Kidney (tissue), 14 donors: ENCODE results near the gene DUSP16. TPM values are rescaled to one million over a fixed set of nuclear protein-coding genes. Genes with fewer than 3 reads are reported as not detected.

Experiments used
- DNase-seq, 5 donors: peaks; one replicate each; pipeline ENCODE4 v3.0.0-alpha.2; 2013 to 2020
- FAIRE-seq: peaks from 2 replicates; lab custom pipeline; 2012; peaks lifted over from hg19 to GRCh38; lab: Jason Lieb, UNC
- H3K27ac ChIP-seq, 2 donors: one replicate each; pipeline ENCODE4 v1.7.0; 2013; ENCODE audit warnings: low read depth in 2 of 2, low read length in 2 of 2, inconsistent platforms in 1 of 2
- H3K27me3 ChIP-seq: one replicate; pipeline ENCODE4 v1.7.1; 2013; ENCODE audit warnings: low read length, inconsistent platforms; ENCODE audit not compliant: control insufficient read depth, insufficient read depth
- H3K36me3 ChIP-seq, 3 donors: one replicate each; pipeline versions ENCODE4 v1.7.0 to v1.7.1; 2013; ENCODE audit warnings: low read length in 3 of 3, control low read depth in 1 of 3, inconsistent platforms in 1 of 3; ENCODE audit not compliant: insufficient read depth in 3 of 3, control insufficient read depth in 2 of 3
- H3K4me1 ChIP-seq, 3 donors: one replicate each; pipeline versions ENCODE4 v1.7.0 to v1.7.1; 2013; ENCODE audit warnings: low read length in 3 of 3, inconsistent platforms in 1 of 3, low read depth in 1 of 3; ENCODE audit not compliant: control insufficient read depth in 2 of 3, insufficient read depth in 2 of 3
- H3K4me3 ChIP-seq, 3 donors: one replicate each; pipeline versions ENCODE4 v1.7.0 to v1.8.1; 2013; ENCODE audit warnings: low read length in 3 of 3, control low read depth in 1 of 3, inconsistent platforms in 1 of 3
- H3K9ac ChIP-seq, 3 donors: one replicate each; pipeline versions ENCODE4 v1.7.0 to v1.7.1; 2013; ENCODE audit warnings: low read length in 3 of 3, control low read depth in 1 of 3, inconsistent platforms in 1 of 3
- H3K9me3 ChIP-seq, 3 donors: one replicate each; pipeline versions ENCODE4 v1.7.0 to v1.7.1; 2013; ENCODE audit warnings: low read length in 3 of 3, control low read depth in 1 of 3, inconsistent platforms in 1 of 3; ENCODE audit not compliant: control insufficient read depth in 2 of 3, insufficient read depth in 1 of 3
- intact Hi-C: fragments of 100-400 bp; cut with DNase I; formaldehyde crosslinking; loops from one replicate; pipeline ENCODE4 v1.11.1; 2022
- polyA plus RNA-seq: library from polyadenylated mRNA; stranded (reverse); fragments of 350-450 nt; fragmentation: Illumina TruSeq; extraction: RNeasy Lipid Tissue Mini Kit (QIAGEN cat#74804); gene quantifications from one replicate; pipeline ENCODE4 v1.2.3, GENCODE V29; 2014; ENCODE audit warnings: low read depth, low replicate concordance; ENCODE audit not compliant: insufficient read depth
- total RNA-seq: library from RNA; stranded (reverse); fragmentation: NEBNext Ultra II Directional; extraction: Animal tissue kit (Norgen Biotek cat#: 25700); gene quantifications from one replicate; pipeline ENCODE4 v1.2.1, GENCODE V29; 2021
- TF ChIP-seq, protein P1 (sequence below): IDR thresholded peaks from 3 replicates; pipeline ENCODE4 v1.5.1; 2012; ENCODE audit warnings: mild to moderate bottlenecking, moderate library complexity, borderline replicate concordance; ENCODE audit not compliant: insufficient read depth; ENCODE audit errors: extremely low read depth
- donor health status: control.
- donor health status: control.
- donor health status: control.
- donor health status: control.
- donor health status: control.
- donor health status: DM: yes; HTN: yes; CAD: no.
- donor health status: Normal renal cell carcinoma (clear cell type).

Gene DUSP16
- total and polyA plus RNA-seq, 2 donors from 2014 or later, result 6.6 to 27.4 TPM

DNA sequence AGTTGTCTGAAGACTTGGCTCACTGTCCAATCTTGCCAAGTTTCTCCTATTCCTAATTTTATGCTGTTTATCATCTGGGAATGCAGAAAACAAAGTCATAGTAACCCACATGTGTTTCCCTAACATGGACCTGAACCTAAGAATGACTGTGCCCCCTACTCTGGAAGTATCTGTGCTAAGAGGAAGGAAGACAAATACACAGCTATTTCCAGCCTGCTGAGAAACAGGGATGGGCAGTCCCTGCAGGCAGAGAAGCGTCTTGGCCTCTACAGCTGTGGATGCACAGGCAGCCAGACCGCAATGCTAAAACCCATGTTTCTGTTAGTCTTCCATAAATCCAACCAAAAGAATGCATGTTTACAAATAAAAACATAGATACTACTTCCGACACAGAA is 56.2 kb downstream of the DUSP16 start:
- TF ChIP-seq, protein P1, sequence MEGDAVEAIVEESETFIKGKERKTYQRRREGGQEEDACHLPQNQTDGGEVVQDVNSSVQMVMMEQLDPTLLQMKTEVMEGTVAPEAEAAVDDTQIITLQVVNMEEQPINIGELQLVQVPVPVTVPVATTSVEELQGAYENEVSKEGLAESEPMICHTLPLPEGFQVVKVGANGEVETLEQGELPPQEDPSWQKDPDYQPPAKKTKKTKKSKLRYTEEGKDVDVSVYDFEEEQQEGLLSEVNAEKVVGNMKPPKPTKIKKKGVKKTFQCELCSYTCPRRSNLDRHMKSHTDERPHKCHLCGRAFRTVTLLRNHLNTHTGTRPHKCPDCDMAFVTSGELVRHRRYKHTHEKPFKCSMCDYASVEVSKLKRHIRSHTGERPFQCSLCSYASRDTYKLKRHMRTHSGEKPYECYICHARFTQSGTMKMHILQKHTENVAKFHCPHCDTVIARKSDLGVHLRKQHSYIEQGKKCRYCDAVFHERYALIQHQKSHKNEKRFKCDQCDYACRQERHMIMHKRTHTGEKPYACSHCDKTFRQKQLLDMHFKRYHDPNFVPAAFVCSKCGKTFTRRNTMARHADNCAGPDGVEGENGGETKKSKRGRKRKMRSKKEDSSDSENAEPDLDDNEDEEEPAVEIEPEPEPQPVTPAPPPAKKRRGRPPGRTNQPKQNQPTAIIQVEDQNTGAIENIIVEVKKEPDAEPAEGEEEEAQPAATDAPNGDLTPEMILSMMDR, result no peak
- intact Hi-C loops, result no loop called here
- no peaks in the 10 kb centered on the region for H3K27me3 ChIP-seq
- peak overlapping the region; percentile 22 to 71 for H3K27ac ChIP-seq
- DNase-seq (peak in 2 of 5 donors; percentile 38 to 76), FAIRE-seq (no peak)
- H3K9me3 ChIP-seq, result no peaks in the 10 kb centered on the region
- no peak overlapping the region for H3K9ac ChIP-seq
- H3K4me1 ChIP-seq, result peaks cover 0 to 20% (median 7%) of the 10 kb centered on the region in 3 donors
- H3K4me3 ChIP-seq, result no peak overlapping the region
- no peaks in the 10 kb centered on the region for H3K36me3 ChIP-seq

DNA sequence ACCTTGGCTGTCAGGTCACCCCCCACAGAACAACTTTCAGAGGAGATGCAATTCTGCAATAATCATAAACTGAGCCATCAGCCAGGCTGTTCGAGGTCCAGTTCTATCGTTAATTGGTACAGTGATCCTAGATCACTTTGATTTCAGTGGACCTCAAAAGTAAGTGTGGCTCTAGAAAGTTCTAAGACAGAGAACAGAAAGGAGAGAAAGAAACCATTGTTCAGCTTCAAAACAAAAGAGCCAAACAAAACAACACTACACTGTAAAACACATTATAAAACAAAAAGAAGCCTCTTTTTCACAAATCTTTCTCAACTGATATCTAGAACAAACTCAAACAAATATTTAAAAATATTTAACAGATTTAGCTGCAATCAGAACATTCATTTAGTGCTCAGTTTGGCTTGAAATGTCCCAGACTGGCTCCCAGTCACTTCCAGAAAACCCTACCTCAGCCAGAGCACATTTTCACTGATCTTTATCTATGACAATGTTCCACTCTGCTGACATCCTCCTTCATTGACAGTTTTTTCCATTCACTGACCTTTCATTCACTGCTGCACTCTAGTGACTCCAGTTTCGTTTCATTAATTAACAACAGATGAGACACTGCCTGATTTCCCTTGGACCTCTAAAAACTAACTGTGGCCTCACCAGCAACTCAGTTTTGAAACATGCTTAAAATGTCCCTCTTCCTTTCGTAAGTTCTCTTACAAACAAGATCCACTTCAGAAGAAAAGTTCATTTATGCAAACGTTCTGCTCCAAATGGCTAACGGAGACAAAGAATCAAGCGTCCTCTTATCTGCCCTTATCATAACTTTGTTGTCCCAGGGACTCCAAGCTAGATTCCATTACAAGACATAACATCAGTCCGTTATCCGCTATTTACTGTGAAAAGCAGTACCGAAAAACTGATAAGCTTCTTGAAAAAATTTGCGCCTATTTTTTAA is 56.8 kb downstream of the DUSP16 start:
- no peaks in the 10 kb centered on the region for H3K9me3 ChIP-seq
- H3K27ac ChIP-seq, result peak overlapping the region; percentile 29 to 71
- peak in 2 of 5 donors; percentile 52 to 67 for DNase-seq
- peak overlapping the region in 2 of 3 donors; percentile 24 to 33 for H3K4me3 ChIP-seq
- no peak overlapping the region for H3K9ac ChIP-seq
- TF ChIP-seq, protein P1, result no peak
- H3K4me1 ChIP-seq, result peaks cover 0 to 17% (median 7%) of the 10 kb centered on the region in 3 donors
- intact Hi-C loops, result no loop called here
- no peaks in the 10 kb centered on the region for H3K36me3 ChIP-seq
- no peak for FAIRE-seq
- H3K27me3 ChIP-seq, result no peaks in the 10 kb centered on the region

DNA sequence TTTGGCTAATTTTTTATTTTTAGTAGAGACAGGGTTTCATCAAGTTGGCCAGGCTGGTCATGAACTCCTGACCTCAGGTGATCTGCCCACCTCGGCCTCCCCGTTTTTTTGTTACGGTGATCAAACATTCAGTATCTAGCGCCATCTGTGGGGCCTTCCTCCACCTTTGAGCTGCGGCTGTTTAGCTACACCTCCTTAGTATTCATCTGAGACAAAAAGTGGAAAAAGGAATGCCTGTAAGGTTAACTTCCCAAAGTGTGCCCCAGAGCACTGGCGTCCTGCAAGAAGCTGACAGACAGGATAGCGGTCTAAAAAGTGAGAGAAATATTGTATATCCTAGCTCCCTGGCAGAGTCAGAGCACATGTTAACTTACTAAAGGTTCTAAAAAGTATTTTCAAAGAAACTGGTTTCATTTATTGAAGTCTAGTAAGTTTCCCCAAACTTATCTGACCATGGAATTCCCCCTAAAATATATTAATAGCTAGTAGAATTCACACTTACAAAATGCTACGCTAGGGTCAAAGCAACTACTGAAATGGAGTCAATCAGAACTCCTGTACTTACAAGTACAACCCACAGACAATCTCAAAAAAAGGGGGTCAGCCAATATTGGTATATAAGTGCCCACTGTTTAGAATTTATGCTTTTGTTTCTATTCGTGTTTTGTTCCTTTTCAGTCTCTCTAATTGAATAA is 59.1 kb downstream of the DUSP16 start:
- DNase-seq (no peak), FAIRE-seq (no peak)
- Histone ChIP-seq H3K9me3 (no peaks in the 10 kb centered on the region), H3K36me3 (no peaks in the 10 kb centered on the region), H3K9ac (no peak overlapping the region), H3K27me3 (no peaks in the 10 kb centered on the region), H3K4me1 (peaks cover 0 to 14% (median 7%) of the 10 kb centered on the region in 3 donors), H3K4me3 (no peak overlapping the region), H3K27ac (no peak overlapping the region)
- intact Hi-C loops, result no loop called here
- TF ChIP-seq, protein P1, result no peak
